NCI-H1436 treated with DMSO at 0.1 percent for 48 hours (cell line): Measurements from ENCODE around the gene KRTAP2-1.
"Not testable (repeated sequence)": the region's sequence is repeated elsewhere in the genome, so short reads cannot be mapped to it uniquely, and the experiment has no call there.

ENCODE experiments used
- DNase-seq: peaks from one replicate; lab custom pipeline; 2025; lab: John Stamatoyannopoulos, UW

Gene KRTAP2-1

DNA sequence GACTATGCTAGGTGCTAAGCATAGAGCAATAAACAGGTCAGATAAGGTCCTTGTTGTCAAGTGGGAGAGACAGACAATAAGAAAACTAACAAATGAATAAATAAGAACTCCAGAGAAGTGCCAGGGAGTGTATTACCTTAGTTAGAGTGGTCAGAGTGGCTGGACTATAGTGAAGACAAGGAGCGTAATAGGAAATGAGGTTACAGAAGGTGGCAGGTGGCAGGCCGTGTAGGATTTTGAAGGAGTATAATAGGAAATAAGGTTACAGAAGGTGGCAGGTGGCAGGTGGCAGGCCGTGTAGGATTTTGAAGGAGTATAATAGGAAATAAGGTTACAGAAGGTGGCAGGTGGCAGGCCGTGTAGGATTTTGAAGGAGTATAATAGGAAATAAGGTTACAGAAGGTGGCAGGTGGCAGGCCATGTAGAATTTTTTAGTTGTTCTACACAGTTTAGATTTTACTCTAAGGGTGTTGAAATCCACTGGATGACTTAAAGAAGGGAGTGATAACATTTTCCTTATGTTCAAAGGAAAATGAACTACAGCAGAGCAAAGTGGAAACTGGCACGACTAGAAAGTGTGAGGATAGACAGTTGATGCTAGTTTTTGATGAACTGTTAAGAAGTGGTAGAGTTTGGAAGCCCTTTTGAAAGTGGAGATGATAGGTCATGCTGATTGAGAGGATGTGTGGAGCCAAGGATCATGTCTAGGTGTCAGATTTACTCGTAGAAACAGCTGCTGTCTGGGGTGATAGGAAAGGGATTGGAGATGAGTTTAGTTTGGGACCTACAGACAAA is 34.6 kb downstream of the KRTAP2-1 start:
- DNase-seq: no peak

DNA sequence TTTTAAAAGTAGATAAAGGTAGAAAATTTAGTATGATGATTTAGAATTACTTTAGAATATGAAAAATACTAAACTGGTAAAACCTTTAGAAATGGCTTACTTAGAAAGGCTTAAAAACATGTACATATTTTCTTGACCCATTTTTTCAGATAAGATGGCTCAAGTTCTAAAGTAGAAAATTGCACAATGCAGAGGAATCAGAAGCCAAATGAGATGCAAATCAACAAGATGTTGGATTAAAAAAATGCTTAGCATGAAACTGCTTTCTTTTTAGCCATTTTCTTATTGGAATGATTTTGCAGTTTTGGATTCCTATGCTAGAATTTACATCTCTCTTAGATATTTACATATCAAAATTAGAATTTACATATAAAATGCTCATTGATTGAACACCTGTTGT is 36.7 kb downstream of the KRTAP2-1 start:
- no peak for DNase-seq

DNA sequence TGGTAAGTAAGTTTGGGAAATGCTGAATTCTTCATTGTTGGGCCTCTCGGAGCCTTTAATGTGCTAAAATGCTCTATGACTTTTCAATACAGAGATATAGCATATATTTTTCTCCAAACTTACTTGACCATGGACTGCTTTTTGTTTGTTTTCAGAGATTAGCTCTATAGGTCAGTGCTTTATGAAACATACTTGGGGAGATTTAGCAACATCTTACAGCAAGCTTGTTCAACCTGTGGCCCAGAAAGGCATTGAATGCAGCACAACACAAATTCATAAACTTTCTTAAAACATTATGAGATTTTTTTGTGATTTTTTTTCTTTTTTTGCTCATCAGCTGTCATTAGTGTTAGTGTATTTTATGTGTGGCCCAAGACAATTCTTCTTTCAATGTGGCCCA is 37.2 kb downstream of the KRTAP2-1 start:
- DNase-seq: no peak

GRCh38 chr17:41009301-41009760 is 37.8 kb downstream of the KRTAP2-1 start:
- no peak for DNase-seq

DNA sequence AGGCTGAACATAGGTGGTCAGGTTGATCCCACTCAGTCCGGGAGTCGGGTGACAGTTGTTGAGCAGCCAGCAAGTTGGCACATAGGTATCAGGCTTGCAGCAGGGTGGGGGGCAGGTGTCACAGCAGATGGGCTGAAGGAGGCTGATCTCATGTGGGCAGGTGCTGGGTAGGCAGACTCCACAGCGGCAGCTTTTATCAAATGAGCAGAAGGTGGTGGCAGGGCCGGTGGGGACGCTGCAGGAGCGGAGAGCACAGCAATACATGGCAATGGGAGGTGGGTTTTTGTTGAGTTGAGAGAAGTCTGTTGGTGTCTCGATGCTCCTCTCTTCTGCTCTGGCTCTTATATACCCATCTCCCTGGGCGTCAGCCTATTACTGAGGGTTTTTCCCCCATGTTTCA is 38.3 kb downstream of the KRTAP2-1 start, which contains the start of gene KRTAP3-1:
TSS of gene KRTAP3-1 (minus strand) at position 318 of the 400 bp plus-strand sequence. CDS start at position 264, 54 bp downstream.
- DNase-seq: no peak

DNA sequence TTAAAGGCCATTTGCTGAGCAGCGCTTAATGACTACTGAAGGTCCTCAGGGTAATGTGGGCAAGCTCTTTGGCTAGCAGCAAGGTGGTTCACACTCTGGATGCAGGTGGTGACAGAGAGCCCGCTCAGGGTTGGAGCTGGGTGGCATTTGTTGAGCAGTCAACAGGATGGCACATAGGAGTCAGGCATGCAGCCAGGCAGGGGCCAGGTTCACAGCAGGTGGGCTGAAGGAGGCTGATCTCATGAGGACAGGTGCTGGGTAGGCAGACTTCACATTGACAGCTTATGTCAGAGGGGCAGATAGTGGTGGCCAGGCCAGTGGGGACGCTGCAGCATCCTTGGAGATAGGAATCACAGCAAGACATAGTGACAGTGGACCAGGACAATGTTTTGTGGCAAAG is 42.7 kb downstream of the KRTAP2-1 start:
- DNase-seq: peak; percentile 89

GRCh38 chr17:41003926-41004325 is 43.2 kb downstream of the KRTAP2-1 start:
- DNase-seq: peak; percentile 89

DNA sequence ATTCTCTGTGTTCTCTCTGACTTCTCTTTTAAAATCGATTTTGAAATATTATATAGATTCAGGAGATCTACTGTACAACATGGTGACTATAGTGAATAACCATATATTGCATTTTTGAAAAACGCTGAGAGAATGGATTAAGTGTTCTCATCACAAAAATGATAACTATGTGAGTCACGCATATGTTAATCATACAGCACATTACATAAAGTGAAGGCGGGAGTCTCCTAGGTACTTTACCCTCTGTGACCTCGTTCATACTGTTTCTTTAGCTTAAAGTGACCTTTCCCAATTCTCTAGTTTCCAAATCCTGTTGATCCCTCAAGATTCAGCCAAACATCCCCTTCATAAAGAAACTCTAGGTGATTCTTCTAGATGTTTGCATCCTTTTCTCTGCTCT is 44.3 kb downstream of the KRTAP2-1 start:
- DNase-seq: no peak

GRCh38 chr17:41001795-41002194 is 45.3 kb downstream of the KRTAP2-1 start:
- no peak for DNase-seq

DNA sequence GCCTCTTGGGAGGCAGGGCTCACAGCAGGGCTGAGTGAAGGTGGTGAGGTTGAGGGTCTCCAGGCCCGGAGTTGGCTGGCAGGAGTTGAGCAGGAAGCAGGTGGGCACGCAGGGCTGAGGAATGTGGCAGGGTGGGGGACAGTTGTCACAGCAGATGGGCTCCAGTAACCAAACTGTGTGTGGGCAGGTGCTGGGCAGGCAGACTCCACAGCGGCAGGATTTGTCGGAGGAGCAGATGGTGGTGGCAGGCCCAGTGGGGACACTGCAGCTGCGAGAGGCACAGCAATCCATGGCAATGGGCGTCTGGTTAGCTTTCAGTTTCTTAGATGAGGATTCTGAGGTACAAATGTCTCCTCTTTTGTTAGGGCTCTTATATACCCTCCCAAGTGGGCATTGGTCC is 47.6 kb downstream of the KRTAP2-1 start, which contains the start of gene KRTAP3-2:
TSS of gene KRTAP3-2 (minus strand) at position 344 of the 400 bp plus-strand sequence. CDS start at position 291, 53 bp downstream.
- not testable (repeated sequence) for DNase-seq

DNA sequence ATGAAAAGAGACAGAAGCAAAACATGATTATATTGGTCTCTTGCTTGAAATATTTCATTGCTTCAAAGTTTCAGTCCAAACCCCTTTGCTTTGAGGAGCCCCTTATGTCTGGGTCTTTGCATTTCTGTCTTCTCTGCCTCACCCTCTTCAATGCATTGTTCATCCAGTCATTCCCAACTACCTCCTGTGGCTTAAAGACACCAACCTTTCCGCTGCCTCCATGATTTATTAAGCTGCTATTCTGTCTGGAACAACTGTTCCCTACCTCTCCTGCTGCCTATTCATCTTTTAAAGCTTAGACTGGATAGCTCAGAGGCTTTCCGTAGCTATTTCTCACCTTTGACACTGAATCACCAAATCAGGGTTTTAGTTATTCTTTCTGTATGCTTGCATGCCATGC is 49.8 kb downstream of the KRTAP2-1 start:
- no peak for DNase-seq

GRCh38 chr17:40996829-40997228 is 50.3 kb downstream of the KRTAP2-1 start:
- no peak for DNase-seq
